ENCODE measurements around the gene EIF2AK3.

Gene EIF2AK3

DNA sequence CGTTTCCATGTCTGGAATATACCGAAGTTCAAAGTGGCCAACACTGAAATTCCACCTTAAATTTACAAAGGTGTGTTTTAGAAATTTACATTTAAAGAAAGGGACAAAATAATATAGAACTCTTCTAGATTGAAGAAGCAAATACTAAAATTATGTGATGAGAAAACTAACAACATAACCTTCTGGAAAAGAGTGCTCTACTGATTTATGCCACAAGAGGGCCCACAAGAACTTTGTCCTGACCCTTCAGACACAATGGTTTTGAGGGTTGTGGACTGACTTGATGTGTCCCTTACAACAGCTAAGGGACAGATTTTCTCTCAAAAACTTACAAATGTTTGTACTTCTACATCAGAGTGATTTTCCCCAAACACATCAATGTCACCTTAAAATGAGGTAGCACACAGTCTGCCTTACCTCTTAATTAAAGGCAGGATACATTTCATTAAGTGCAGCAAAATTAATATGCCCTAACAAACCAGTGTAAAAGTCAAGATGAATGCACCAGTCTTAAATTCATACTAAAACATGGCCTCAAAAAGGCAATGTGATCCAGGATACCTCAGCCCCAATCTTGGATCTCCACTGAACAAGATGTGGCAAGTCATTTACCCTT is 36.2 kb downstream of the EIF2AK3 start:
- Histone ChIP-seq H3K27me3 (ENCODE audit: control insufficient read depth, insufficient read depth, low read length) (no peaks in the 10 kb centered on the region), H3K4me3 (ENCODE audit: low read length) (no peak overlapping the region), H3K36me3 (ENCODE audit: control insufficient read depth, low read depth, low read length) (peaks cover 29% of the 10 kb centered on the region), H3K27ac (ENCODE audit: low read length) (no peak overlapping the region), H3K9ac (ENCODE audit: low read length) (no peak overlapping the region), H3K9me3 (ENCODE audit: control insufficient read depth, low read depth, low read length) (no peaks in the 10 kb centered on the region), H3K4me1 (ENCODE audit: control insufficient read depth, low read depth, low read length) (no peaks in the 10 kb centered on the region)

- no peaks in the 10 kb centered on the region for H3K27me3 ChIP-seq (ENCODE audit: control insufficient read depth, insufficient read depth, low read length)
- H3K36me3 ChIP-seq (ENCODE audit: control insufficient read depth, low read depth, low read length) = peaks cover 46% of the 10 kb centered on the region
- no peak overlapping the region for H3K27ac ChIP-seq (ENCODE audit: low read length)
- no peaks in the 10 kb centered on the region for H3K4me1 ChIP-seq (ENCODE audit: control insufficient read depth, low read depth, low read length)
- no peaks in the 10 kb centered on the region for H3K9me3 ChIP-seq (ENCODE audit: control insufficient read depth, low read depth, low read length)
- no peak overlapping the region for H3K4me3 ChIP-seq (ENCODE audit: low read length)
- H3K9ac ChIP-seq (ENCODE audit: low read length) = no peak overlapping the region
These were observed 41.3 kb downstream of the EIF2AK3 start for GRCh38 chr2:88585969-88586368.

DNA sequence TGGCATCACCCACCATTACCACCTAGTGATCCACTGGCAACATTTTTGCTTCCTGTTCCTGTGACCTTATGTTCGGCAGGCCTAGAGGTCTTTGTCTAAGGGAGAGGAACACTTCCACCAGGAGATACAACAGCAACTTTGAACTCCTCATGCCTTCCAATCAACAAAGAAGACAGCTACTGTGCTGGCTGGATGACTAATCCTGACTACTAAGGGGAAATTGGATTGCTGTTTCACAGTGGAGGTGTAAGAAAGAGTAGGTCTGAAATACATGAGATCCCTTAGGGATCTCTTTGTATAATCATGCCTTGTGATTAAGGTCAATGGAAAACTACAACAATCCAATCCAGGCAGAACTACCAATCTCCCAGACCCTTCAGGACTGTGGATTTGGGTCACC is 45.2 kb downstream of the EIF2AK3 start:
- H3K27ac ChIP-seq (ENCODE audit: low read length) = no peak overlapping the region
- H3K36me3 ChIP-seq (ENCODE audit: control insufficient read depth, low read depth, low read length) = peaks cover 35% of the 10 kb centered on the region
- no peak overlapping the region for H3K4me3 ChIP-seq (ENCODE audit: low read length)
- H3K27me3 ChIP-seq (ENCODE audit: control insufficient read depth, insufficient read depth, low read length) = no peaks in the 10 kb centered on the region
- no peaks in the 10 kb centered on the region for H3K4me1 ChIP-seq (ENCODE audit: control insufficient read depth, low read depth, low read length)
- no peaks in the 10 kb centered on the region for H3K9me3 ChIP-seq (ENCODE audit: control insufficient read depth, low read depth, low read length)
- H3K9ac ChIP-seq (ENCODE audit: low read length) = no peak overlapping the region

- no peaks in the 10 kb centered on the region for H3K9me3 ChIP-seq (ENCODE audit: control insufficient read depth, low read depth, low read length)
- no peak overlapping the region for H3K27ac ChIP-seq (ENCODE audit: low read length)
- H3K9ac ChIP-seq (ENCODE audit: low read length) = no peak overlapping the region
- peaks cover 40% of the 10 kb centered on the region for H3K36me3 ChIP-seq (ENCODE audit: control insufficient read depth, low read depth, low read length)
- no peaks in the 10 kb centered on the region for H3K4me1 ChIP-seq (ENCODE audit: control insufficient read depth, low read depth, low read length)
- H3K27me3 ChIP-seq (ENCODE audit: control insufficient read depth, insufficient read depth, low read length) = no peaks in the 10 kb centered on the region
- H3K4me3 ChIP-seq (ENCODE audit: low read length) = no peak overlapping the region
These were observed 47.2 kb downstream of the EIF2AK3 start for GRCh38 chr2:88580088-88580487.

DNA sequence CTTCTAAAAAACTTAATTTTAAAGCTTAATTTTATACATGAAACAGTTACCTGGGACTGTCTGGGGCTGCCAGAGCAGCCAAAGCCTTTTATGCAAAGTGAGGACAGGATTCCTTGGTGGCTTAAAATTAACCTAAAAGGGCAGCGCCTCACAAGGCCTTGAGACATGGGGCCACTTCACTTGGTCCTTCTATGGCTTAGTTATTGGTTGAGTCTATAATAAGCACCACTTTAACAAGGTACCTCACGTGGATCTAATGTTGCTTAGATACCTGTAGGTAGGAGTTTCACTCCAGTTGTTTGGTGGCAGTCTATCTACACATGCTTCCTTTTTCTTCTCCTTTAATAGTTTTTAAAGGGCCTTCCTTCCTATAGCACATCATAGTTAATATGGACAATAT is 51.6 kb downstream of the EIF2AK3 start:
- H3K27me3 ChIP-seq (ENCODE audit: control insufficient read depth, insufficient read depth, low read length) = no peaks in the 10 kb centered on the region
- H3K4me3 ChIP-seq (ENCODE audit: low read length) = no peak overlapping the region
- no peaks in the 10 kb centered on the region for H3K4me1 ChIP-seq (ENCODE audit: control insufficient read depth, low read depth, low read length)
- no peaks in the 10 kb centered on the region for H3K9me3 ChIP-seq (ENCODE audit: control insufficient read depth, low read depth, low read length)
- no peak overlapping the region for H3K9ac ChIP-seq (ENCODE audit: low read length)
- peaks cover 42% of the 10 kb centered on the region for H3K36me3 ChIP-seq (ENCODE audit: control insufficient read depth, low read depth, low read length)
- no peak overlapping the region for H3K27ac ChIP-seq (ENCODE audit: low read length)

DNA sequence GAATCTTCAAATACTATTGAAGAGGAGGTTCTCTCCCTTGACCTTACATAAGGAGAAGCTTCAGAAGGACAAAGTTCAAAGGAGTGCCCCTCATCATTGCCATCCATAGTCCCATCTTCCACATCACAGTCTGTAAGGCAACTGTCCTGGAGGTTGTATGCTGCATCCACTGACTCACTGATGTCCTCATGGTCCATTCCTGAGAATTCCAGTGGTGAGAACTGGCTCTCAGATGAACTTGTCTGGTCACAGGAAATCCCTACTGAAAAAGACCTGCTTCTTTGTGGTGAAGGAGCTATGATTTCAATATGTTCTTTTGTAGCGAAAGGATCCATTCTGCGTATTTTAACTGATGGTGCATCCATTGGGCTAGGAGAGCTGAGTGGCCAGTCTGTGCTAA is 52.2 kb downstream of the EIF2AK3 start:
- Histone ChIP-seq H3K27ac (ENCODE audit: low read length) (no peak overlapping the region), H3K4me3 (ENCODE audit: low read length) (no peak overlapping the region), H3K9me3 (ENCODE audit: control insufficient read depth, low read depth, low read length) (no peaks in the 10 kb centered on the region), H3K4me1 (ENCODE audit: control insufficient read depth, low read depth, low read length) (no peaks in the 10 kb centered on the region), H3K27me3 (ENCODE audit: control insufficient read depth, insufficient read depth, low read length) (no peaks in the 10 kb centered on the region), H3K9ac (ENCODE audit: low read length) (no peak overlapping the region), H3K36me3 (ENCODE audit: control insufficient read depth, low read depth, low read length) (peaks cover 45% of the 10 kb centered on the region)

GRCh38 chr2:88574445-88574844 is 52.8 kb downstream of the EIF2AK3 start:
- H3K4me1 ChIP-seq (ENCODE audit: control insufficient read depth, low read depth, low read length) = no peaks in the 10 kb centered on the region
- no peaks in the 10 kb centered on the region for H3K9me3 ChIP-seq (ENCODE audit: control insufficient read depth, low read depth, low read length)
- H3K27me3 ChIP-seq (ENCODE audit: control insufficient read depth, insufficient read depth, low read length) = no peaks in the 10 kb centered on the region
- no peak overlapping the region for H3K9ac ChIP-seq (ENCODE audit: low read length)
- H3K4me3 ChIP-seq (ENCODE audit: low read length) = no peak overlapping the region
- H3K27ac ChIP-seq (ENCODE audit: low read length) = no peak overlapping the region
- H3K36me3 ChIP-seq (ENCODE audit: control insufficient read depth, low read depth, low read length) = peaks cover 45% of the 10 kb centered on the region

- H3K4me3 ChIP-seq (ENCODE audit: low read length) = no peak overlapping the region
These were observed 59.1 kb downstream of the EIF2AK3 start for GRCh38 chr2:88568179-88568578.

DNA sequence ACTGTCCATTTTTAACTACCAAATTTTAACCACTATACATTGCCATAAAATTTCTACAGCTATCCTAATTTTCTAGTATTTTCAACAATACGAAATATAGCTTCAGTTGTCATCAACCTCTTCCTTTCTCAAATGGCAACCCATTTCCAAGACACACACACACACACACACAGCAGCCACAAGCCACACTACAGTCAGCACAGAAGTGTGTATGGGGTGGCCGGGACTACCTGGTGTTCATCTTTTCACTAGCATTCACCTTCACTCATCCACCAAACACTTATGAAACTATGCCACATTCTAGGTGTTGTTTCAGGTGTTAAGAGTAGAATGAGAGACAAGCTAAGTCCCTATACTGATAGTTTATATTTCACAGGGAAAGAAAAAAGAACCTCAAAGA is 62.9 kb downstream of the EIF2AK3 start:
- Histone ChIP-seq H3K9ac (ENCODE audit: low read length) (no peak overlapping the region), H3K36me3 (ENCODE audit: control insufficient read depth, low read depth, low read length) (peaks cover 2% of the 10 kb centered on the region), H3K27ac (ENCODE audit: low read length) (no peak overlapping the region), H3K4me3 (ENCODE audit: low read length) (no peak overlapping the region), H3K4me1 (ENCODE audit: control insufficient read depth, low read depth, low read length) (peaks cover 13% of the 10 kb centered on the region), H3K9me3 (ENCODE audit: control insufficient read depth, low read depth, low read length) (no peaks in the 10 kb centered on the region), H3K27me3 (ENCODE audit: control insufficient read depth, insufficient read depth, low read length) (no peaks in the 10 kb centered on the region)

More at GRCh38 chr2:88568179-88568578, 59.1 kb downstream of the EIF2AK3 start:
- H3K27me3 ChIP-seq (ENCODE audit: control insufficient read depth, insufficient read depth, low read length) = no peaks in the 10 kb centered on the region
- no peak overlapping the region for H3K27ac ChIP-seq (ENCODE audit: low read length)
- H3K36me3 ChIP-seq (ENCODE audit: control insufficient read depth, low read depth, low read length) = peaks cover 19% of the 10 kb centered on the region
- H3K4me1 ChIP-seq (ENCODE audit: control insufficient read depth, low read depth, low read length) = peaks cover 2% of the 10 kb centered on the region
- no peaks in the 10 kb centered on the region for H3K9me3 ChIP-seq (ENCODE audit: control insufficient read depth, low read depth, low read length)
- no peak overlapping the region for H3K9ac ChIP-seq (ENCODE audit: low read length)

- H3K36me3 ChIP-seq (ENCODE audit: control insufficient read depth, low read depth, low read length) = peaks cover 3% of the 10 kb centered on the region
- no peak overlapping the region for H3K9ac ChIP-seq (ENCODE audit: low read length)
These were observed 64.1 kb downstream of the EIF2AK3 start for GRCh38 chr2:88563129-88563528.

DNA sequence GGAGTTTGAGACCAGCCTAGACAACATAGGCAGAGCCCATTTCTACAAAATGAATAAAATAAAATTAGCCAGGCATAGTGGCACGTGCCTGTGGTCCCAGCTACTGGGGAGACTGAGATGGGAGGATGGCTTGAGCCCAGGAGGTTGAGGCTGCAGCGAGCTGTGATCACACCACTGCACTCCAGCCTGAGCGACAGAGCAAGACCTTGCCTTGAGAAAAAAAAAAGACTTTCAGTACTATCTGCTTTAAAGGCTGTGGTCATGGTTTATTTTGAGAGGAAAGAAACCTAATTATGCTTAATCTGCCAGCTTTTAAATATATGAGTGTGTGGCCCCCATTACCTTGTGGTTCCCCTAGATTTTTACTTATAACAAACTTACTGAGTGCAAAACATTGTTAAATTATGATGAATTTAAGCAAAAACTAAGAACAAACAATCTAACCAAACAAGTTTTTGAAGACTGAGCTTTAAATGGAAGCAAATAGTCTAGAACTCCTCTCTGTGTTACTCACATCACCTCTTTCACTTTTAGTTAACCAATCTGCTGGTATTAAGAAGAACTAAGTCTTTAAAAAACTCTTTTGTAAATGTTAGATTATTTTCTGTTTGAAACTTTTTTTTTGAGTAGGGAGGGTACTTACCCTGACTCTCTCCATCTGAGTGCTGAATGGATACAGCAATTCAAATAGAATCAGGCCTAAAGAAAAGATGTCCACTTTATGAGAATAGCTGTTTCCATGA is 65.4 kb downstream of the EIF2AK3 start:
- Histone ChIP-seq H3K27me3 (ENCODE audit: control insufficient read depth, insufficient read depth, low read length) (no peaks in the 10 kb centered on the region), H3K4me1 (ENCODE audit: control insufficient read depth, low read depth, low read length) (peaks cover 13% of the 10 kb centered on the region), H3K9ac (ENCODE audit: low read length) (peak overlapping the region; percentile 9), H3K27ac (ENCODE audit: low read length) (peak overlapping the region; percentile 73), H3K4me3 (ENCODE audit: low read length) (no peak overlapping the region), H3K9me3 (ENCODE audit: control insufficient read depth, low read depth, low read length) (no peaks in the 10 kb centered on the region), H3K36me3 (ENCODE audit: control insufficient read depth, low read depth, low read length) (peaks cover 7% of the 10 kb centered on the region)

More at GRCh38 chr2:88563129-88563528, 64.1 kb downstream of the EIF2AK3 start:
- no peaks in the 10 kb centered on the region for H3K27me3 ChIP-seq (ENCODE audit: control insufficient read depth, insufficient read depth, low read length)
- H3K9me3 ChIP-seq (ENCODE audit: control insufficient read depth, low read depth, low read length) = no peaks in the 10 kb centered on the region
- no peak overlapping the region for H3K4me3 ChIP-seq (ENCODE audit: low read length)
- peaks cover 13% of the 10 kb centered on the region for H3K4me1 ChIP-seq (ENCODE audit: control insufficient read depth, low read depth, low read length)
- peak overlapping the region; percentile 73 for H3K27ac ChIP-seq (ENCODE audit: low read length)
